ENCODE results near the gene NFIA. TPM values are rescaled to one million over a fixed set of nuclear protein-coding genes. Genes with fewer than 3 reads are reported as not detected.

NFIA gene
- total and polyA plus RNA-seq, 2 of the 13 experiments (the other 11 are each of a cell fraction or from before 2014, with no cell fraction given) = 14.7 to 28.5 TPM

DNA sequence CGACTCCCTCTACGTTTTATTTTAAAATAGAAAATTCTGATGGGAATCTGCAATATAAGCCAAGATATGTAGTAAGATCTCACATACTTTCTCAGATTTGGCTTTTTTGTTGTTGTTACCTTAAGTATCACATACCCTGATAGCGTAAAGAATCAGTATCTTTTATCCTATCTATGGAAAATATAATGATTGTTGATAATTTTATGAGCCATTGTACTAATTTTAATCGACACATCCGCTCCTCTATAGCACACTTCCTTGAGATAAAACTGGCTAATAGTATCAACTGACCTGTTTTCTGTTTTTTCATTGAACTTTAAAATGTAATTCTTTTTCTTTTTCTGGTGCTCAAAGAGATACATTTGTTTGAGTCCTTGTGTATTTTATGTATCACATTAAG is 118.7 kb downstream of the NFIA start (continued):
- TF ChIP-seq, protein P1, sequence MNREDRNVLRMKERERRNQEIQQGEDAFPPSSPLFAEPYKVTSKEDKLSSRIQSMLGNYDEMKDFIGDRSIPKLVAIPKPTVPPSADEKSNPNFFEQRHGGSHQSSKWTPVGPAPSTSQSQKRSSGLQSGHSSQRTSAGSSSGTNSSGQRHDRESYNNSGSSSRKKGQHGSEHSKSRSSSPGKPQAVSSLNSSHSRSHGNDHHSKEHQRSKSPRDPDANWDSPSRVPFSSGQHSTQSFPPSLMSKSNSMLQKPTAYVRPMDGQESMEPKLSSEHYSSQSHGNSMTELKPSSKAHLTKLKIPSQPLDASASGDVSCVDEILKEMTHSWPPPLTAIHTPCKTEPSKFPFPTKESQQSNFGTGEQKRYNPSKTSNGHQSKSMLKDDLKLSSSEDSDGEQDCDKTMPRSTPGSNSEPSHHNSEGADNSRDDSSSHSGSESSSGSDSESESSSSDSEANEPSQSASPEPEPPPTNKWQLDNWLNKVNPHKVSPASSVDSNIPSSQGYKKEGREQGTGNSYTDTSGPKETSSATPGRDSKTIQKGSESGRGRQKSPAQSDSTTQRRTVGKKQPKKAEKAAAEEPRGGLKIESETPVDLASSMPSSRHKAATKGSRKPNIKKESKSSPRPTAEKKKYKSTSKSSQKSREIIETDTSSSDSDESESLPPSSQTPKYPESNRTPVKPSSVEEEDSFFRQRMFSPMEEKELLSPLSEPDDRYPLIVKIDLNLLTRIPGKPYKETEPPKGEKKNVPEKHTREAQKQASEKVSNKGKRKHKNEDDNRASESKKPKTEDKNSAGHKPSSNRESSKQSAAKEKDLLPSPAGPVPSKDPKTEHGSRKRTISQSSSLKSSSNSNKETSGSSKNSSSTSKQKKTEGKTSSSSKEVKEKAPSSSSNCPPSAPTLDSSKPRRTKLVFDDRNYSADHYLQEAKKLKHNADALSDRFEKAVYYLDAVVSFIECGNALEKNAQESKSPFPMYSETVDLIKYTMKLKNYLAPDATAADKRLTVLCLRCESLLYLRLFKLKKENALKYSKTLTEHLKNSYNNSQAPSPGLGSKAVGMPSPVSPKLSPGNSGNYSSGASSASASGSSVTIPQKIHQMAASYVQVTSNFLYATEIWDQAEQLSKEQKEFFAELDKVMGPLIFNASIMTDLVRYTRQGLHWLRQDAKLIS (CRISPR knock-in tag; IDR thresholded peaks at IDR 0.05) = no peak
- TF ChIP-seq ZNF350 (CRISPR knock-in tag; IDR thresholded peaks at IDR 0.05; ENCODE audit: borderline replicate concordance, low read depth) = no peak
- TF ChIP-seq DNMT1 (CRISPR knock-in tag; IDR thresholded peaks at IDR 0.05) = no peak
- TF ChIP-seq NBN (conservative IDR thresholded peaks at IDR 0.05) = no peak
- no peak for TF ChIP-seq ARNT (IDR thresholded peaks at IDR 0.05)

DNA sequence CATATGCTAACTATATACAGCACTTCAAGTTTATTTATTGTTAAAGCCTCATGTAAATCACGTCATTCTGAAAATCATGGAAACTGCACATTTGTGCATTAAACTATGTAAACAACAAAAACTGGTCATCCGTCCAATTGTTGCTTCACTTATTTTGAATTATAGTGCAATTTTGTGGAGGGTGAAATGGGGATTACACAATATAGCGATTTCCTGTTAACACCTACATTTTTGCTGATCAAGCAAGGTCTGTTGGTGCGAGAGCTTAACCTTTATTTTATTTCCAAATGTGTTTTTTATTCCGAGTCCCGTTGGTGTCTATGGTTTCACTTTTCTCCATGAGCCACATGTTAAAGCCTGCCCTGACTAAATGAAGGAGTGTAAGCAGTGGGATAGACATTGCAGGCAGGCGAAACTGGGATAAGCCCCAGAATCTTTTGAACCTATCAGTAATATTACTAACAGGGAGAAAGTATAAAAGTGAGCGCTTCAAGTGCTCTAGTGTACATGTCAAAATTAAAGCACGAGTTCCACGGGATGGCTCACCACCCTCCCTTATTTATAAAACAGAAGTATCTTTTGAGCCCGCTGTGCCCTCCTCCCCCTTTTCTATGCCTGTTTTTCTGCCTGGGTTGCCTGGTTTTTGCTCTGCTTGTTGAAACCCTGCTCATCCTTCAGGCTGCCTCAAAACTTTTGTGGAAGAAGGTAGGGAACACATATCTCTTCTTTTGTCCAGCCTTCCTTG is 120.7 kb downstream of the NFIA start:
- Histone ChIP-seq H3K4me2 (ENCODE audit: low read depth, low read length) (no peak overlapping the region), H3K79me2 (ENCODE audit: insufficient read depth, low read length) (peaks cover 96% of the 10 kb centered on the region), H4K20me1 (ENCODE audit: insufficient read depth, low read length) (no peaks in the 10 kb centered on the region; the same call in 1 of the 2 replicates), H3K27ac (ENCODE audit: extremely low read length, insufficient read depth, low read length) (no peak overlapping the region), H3K4me3 (replicated peaks in 1 of 3; ENCODE audit: insufficient read depth in 1 of 3, low read depth in 2 of 3, low read length in 3 of 3) (no peak overlapping the region), H2AFZ (ENCODE audit: low read length) (no peak overlapping the region), H3K36me3 (replicated peaks in 1 of 2; ENCODE audit: control insufficient read depth in 1 of 2, insufficient read depth in 2 of 2, low read length in 2 of 2) (no peaks in the 10 kb centered on the region), H3K4me1 (ENCODE audit: insufficient read depth, low read length) (peaks cover 21% of the 10 kb centered on the region), H3K9me3 (ENCODE audit: low read length) (no peaks in the 10 kb centered on the region), H3K27me3 (ENCODE audit: control insufficient read depth in 1 of 2, insufficient read depth in 2 of 2, low read length in 2 of 2) (no peaks in the 10 kb centered on the region), H3K9ac (ENCODE audit: insufficient read depth, low read depth, low read length) (no peak overlapping the region)
- 92% methylated on average over 11 of the region's 11 CpGs for whole genome bisulfite sequencing (ENCODE audit: low lambda C conversion rate)
- DNase-seq (ENCODE audit: low spot score) (no peak), ATAC-seq (no peak), FAIRE-seq (no peak)
- intact Hi-C loops (cut with micrococcal nuclease; ENCODE audit: unreplicated experiment) = no loop called here
- BruUV-seq (replicated peaks) = no TSS peak
- in situ Hi-C loops (cut with HindIII; ENCODE audit: extremely low pct_ligation_motif_present, low pct_unique_long_range_greater_than_20kb) = no loop called here
- CTCF ChIA-PET (ENCODE audit: low intra/inter-chr PET ratio, low total read pairs) = no interaction called here
- POLR2A ChIA-PET = no interaction called here
- TF ChIP-seq NBN (conservative IDR thresholded peaks at IDR 0.05) = no peak
- no peak for TF ChIP-seq HNRNPLL (IDR thresholded peaks at IDR 0.05; ENCODE audit: low read depth, low read length, poor library complexity, severe bottlenecking)
- TF ChIP-seq ZNF652 (CRISPR knock-in tag; IDR thresholded peaks at IDR 0.05; ENCODE audit: borderline replicate concordance, low read depth) = no peak
- peak; percentile 54 for TF ChIP-seq MAFF (IDR thresholded peaks at IDR 0.05; ENCODE audit: low read depth, low read length)
- TF ChIP-seq ZNF235 (CRISPR knock-in tag; IDR thresholded peaks at IDR 0.05; ENCODE audit: borderline replicate concordance) = no peak
- TF ChIP-seq, protein P2, sequence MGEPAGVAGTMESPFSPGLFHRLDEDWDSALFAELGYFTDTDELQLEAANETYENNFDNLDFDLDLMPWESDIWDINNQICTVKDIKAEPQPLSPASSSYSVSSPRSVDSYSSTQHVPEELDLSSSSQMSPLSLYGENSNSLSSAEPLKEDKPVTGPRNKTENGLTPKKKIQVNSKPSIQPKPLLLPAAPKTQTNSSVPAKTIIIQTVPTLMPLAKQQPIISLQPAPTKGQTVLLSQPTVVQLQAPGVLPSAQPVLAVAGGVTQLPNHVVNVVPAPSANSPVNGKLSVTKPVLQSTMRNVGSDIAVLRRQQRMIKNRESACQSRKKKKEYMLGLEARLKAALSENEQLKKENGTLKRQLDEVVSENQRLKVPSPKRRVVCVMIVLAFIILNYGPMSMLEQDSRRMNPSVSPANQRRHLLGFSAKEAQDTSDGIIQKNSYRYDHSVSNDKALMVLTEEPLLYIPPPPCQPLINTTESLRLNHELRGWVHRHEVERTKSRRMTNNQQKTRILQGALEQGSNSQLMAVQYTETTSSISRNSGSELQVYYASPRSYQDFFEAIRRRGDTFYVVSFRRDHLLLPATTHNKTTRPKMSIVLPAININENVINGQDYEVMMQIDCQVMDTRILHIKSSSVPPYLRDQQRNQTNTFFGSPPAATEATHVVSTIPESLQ (CRISPR knock-in tag; conservative IDR thresholded peaks at IDR 0.05) = no peak
- TF ChIP-seq MAFK (conservative IDR thresholded peaks at IDR 0.05 in 1 of 2, IDR thresholded peaks at IDR 0.05 in 1 of 2; ENCODE audit: low read length in 2 of 2) = peak; percentile 62 to 70
- TF ChIP-seq SIN3B (IDR thresholded peaks at IDR 0.05; ENCODE audit: low read length) = no peak
- no peak for TF ChIP-seq ZNF766 (CRISPR knock-in tag; IDR thresholded peaks at IDR 0.05; ENCODE audit: borderline replicate concordance)
- TF ChIP-seq JUNB (CRISPR knock-in tag; IDR thresholded peaks at IDR 0.05; ENCODE audit: borderline replicate concordance) = no peak
- no peak for TF ChIP-seq TOPORS (CRISPR knock-in tag; IDR thresholded peaks at IDR 0.05)
- TF ChIP-seq ZNF75D (CRISPR knock-in tag; IDR thresholded peaks at IDR 0.05; ENCODE audit: borderline replicate concordance) = no peak
- no peak for TF ChIP-seq ZNF34 (CRISPR knock-in tag; IDR thresholded peaks at IDR 0.05; ENCODE audit: borderline replicate concordance)
